GM12892 (cell line): ENCODE measurements around the gene ZNF354B.
"Not testable (repeated sequence)": the region's sequence is repeated elsewhere in the genome, so short reads cannot be mapped to it uniquely, and the experiment has no call there.

Experiments used
- DNase-seq: peaks from one replicate; pipeline ENCODE4 v3.0.0; 2011; ENCODE audit not compliant: insufficient read length
- FAIRE-seq: peaks from 2 replicates; lab custom pipeline; 2011; peaks lifted over from hg19 to GRCh38; lab: Jason Lieb, UNC
- POLR2A ChIP-seq: IDR thresholded peaks from 2 replicates; pipeline ENCODE4 v1.6.1; 2011; ENCODE audit warnings: low read depth, low read length, control low read depth
- POLR2AphosphoS5 ChIP-seq: IDR thresholded peaks from 2 replicates; pipeline ENCODE4 v1.6.1; 2011; ENCODE audit warnings: low read depth, low read length, control low read depth
- TAF1 ChIP-seq: IDR thresholded peaks from 2 replicates; pipeline ENCODE4 v1.6.1; 2011; ENCODE audit warnings: low read depth, mild to moderate bottlenecking, control low read depth, low read length, borderline replicate concordance

Gene ZNF354B

GRCh38 chr5:178839319-178839704 is 20.4 kb upstream of the ZNF354B start:
- no peak for DNase-seq
- TF ChIP-seq POLR2AphosphoS5 (no peak), POLR2A (no peak), TAF1 (no peak)
- FAIRE-seq, result no peak

DNA sequence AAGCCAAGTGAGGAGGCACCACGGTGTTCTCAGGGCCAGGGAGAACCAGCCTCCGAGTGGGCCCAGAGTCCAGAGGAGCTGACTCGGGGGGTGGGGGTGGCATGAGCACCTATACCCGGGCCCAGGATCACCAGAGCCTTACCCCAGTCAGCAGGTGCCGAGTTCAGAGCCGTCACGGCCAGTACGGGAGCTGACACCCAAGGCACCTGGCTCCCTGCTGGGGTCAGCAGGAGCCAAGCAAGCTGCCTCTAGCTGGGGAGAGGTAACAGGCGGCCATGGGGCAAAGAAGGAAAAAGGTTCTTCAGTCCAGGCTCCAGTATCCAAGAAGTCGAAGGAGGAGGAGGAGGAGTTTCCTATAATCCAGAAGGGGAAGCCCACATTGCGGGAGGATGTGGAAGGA is 19.4 kb upstream of the ZNF354B start:
- FAIRE-seq, DNase-seq: not testable (repeated sequence)

DNA sequence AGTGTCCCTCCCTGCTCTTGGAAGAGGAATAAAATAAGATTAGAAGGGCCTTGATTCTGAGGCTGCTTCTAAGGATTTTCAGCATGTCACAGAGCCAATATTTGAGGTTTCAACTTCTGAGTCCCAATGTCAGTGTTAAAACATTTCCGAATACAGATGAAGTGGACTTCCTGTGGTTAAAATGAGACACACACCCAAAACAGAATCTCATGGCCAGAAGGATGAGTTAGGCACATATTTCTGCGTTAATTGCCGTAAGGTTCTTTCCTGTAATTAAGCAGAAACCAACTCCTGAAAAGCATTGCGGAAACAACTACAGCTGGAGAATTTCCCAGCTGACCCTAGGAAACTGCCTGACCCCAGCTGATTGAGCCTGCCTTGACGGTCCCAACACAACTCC is 10.4 kb upstream of the ZNF354B start:
- FAIRE-seq (no peak), DNase-seq (no peak)

DNA sequence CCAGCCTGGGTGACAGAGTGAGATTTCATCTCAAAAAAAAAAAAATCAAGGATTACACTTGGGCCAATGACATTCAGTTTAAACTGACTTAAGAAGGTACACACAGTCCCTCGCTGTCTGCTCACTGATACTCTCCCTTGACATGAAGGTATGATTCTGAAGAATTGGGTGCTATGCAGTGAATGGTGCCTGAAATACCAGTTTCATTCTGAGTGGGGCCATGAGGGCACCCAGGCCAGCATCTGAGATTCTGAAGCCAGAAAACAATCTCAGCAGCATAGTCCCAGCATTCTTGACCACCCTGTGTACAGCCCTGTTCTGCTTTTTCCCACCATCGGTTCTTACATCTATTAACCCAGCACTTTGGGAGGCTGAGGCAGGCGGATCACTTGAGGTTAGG is 7.8 kb upstream of the ZNF354B start:
- FAIRE-seq, result no peak

More for the DNA sequence above, 10.4 kb upstream of the ZNF354B start:
- no peak for TF ChIP-seq POLR2A
- TF ChIP-seq TAF1, result no peak
- no peak for TF ChIP-seq POLR2AphosphoS5

DNA sequence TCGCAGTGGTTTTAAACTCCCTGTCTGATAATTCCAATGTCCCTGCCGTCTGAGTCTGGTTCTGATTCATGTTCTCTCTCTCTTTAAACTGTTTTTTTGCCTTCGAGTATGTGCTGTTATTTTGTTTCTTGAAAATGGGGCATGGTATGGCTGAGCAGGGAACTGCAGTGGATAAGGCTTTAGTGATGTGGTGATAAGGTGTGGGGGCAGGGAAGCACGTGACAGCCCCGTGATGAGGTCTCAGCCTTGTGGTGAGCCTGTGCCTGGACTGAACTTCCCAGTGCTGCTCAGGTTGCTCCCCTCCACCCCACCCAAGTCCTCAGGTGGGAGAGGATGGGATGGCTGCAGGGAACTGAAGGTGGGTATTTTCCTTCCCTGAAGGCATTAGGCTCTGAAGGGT is 5.5 kb upstream of the ZNF354B start:
- FAIRE-seq (no peak), DNase-seq (no peak)
- no peak for TF ChIP-seq POLR2AphosphoS5
- no peak for TF ChIP-seq TAF1
- no peak for TF ChIP-seq POLR2A

More for the DNA sequence above, 7.8 kb upstream of the ZNF354B start:
- DNase-seq, result no peak
- TF ChIP-seq POLR2AphosphoS5 (no peak), POLR2A (no peak), TAF1 (no peak)

DNA sequence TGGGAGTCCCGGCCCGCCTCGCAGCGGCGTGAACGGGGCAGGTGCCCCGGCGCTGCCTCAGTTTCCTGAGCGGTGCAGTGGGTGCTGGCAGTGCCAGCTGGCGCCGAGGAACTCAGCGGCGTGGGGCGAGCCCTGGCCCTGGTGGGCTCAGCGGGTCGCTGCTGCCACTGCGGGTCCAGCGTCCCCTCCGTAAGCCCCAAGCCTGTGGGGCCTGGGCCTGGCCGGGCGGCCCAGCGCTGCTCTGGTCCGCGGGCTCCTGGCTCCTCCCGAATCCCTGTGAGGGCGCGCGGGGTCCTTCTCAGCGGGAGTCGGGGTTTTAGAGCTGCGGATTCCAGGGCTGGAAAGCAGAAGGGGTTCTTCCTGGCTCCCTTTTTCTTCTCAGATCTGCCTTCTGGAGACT is 862 bp downstream of the ZNF354B start:
- FAIRE-seq, DNase-seq: not testable (repeated sequence)

DNA sequence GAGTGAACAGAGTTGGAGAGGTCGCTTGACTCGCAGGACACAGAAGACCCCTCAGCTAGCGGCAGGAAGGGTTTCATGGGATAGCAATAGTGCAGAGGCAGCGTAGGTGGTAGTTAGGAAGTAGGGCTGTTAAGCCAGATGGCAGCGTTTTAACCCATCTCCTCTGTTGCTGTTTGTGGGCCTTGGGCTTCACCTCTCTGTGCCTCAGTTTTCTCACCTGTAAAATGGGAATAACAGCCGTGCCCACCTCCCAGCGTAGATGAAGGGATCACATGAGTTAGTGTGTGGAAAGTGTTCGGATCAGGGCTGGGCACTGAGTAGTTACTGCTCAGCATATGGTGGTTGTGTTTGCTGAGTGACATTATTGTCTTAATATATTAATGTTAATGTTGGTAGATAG is 1.9 kb downstream of the ZNF354B start:
- DNase-seq (no peak), FAIRE-seq (no peak)
- TF ChIP-seq TAF1, result no peak
- no peak for TF ChIP-seq POLR2A
- TF ChIP-seq POLR2AphosphoS5, result no peak

- no peak for DNase-seq
- TF ChIP-seq POLR2A, result no peak
- TF ChIP-seq TAF1, result no peak
- no peak for TF ChIP-seq POLR2AphosphoS5
- FAIRE-seq, result no peak
These were observed 7.2 kb downstream of the ZNF354B start for GRCh38 chr5:178866946-178867345.

DNA sequence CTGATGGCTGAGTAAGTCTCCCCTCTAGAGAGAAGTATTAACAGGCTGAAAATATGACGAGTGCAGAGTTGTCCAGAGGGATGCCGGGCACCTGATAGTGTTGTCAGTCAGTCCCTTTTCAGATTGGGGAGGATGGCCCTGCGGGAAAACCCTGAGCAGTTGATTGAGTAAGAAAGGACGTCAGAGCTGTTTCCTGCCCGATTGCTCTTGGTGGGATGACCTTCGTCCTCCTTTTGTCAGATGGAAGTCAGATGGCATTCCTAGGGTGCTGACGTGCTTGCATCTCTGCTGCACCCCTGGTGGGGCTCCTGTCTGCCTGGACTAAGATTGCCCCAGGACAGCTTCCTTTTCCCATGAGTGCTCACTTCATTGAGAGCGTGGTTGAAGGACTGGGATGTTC is 9.8 kb downstream of the ZNF354B start:
- no peak for FAIRE-seq
- no peak for DNase-seq
- no peak for TF ChIP-seq POLR2AphosphoS5
- TF ChIP-seq POLR2A, result no peak
- TF ChIP-seq TAF1, result no peak

DNA sequence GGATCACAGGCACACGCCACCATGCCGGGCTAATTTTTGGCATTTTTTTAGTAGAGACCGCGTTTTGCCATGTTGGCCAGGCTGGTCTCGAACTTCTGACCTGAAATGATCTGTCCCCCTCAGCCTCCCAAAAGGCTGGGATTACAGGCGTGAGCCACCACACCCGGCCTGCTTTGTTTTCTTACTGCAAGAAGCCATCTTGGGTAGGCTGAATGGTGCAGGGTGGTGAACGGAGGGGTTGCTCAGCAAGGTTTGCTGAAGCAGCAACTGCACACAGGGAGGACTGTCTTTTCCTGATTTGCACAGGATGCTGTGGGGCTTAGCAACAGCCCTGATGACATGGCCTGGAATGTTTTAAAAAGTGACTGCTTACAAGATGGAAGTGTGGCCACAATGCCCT is 10.7 kb downstream of the ZNF354B start:
- FAIRE-seq (no peak), DNase-seq (no peak)
- TF ChIP-seq POLR2A, result no peak
- no peak for TF ChIP-seq TAF1
- TF ChIP-seq POLR2AphosphoS5, result no peak

DNA sequence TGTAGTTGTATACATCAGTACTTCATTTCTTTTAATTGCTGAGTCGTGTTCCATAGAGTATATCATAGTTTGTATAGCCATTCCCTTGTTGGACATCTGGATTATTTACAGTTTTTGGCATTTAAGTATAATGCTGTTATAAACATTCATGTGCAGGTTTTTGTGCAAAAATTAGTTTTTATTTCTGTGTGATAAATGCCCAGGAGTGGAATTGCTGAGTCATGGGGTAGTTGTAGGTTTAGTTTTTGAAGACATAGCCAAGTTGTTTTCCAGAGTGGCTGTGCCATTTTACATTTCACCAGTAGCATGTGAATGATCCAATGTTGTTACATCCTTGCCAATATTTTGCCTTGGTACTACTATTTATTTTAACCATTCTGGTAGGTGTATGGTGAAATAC is 12.5 kb downstream of the ZNF354B start:
- FAIRE-seq (no peak), DNase-seq (no peak)
- no peak for TF ChIP-seq POLR2AphosphoS5
- no peak for TF ChIP-seq TAF1
- no peak for TF ChIP-seq POLR2A

- not testable (repeated sequence) for DNase-seq
- peak; percentile 67 for FAIRE-seq
These were observed 23.5 kb downstream of the ZNF354B start for GRCh38 chr5:178883115-178883694.

GRCh38 chr5:178883815-178884430 is 24.2 kb downstream of the ZNF354B start:
- DNase-seq (no peak), FAIRE-seq (no peak)
- TF ChIP-seq POLR2AphosphoS5 (no peak), TAF1 (no peak), POLR2A (no peak)
